ENCODE measurements around the gene ERICH6.

The ERICH6 gene

DNA sequence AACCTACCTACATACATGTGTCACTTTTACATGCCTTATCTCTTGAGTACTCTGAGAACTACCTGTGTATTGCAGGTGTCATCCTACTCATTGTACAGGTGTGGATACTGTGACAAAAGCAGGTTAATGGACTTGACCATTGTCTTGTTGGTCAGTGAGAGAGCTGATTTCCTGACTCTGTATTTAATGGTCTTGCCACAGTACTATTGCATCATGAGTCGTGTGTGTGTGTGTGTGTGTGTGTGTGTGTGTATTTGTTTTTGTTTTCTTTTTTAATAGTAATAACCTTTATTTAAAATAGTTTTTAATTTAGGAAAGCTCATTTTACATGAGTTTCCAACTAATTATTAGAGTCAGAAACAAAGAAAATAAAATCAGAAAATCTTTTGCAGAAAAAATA, 92.9 kb downstream of the ERICH6 start:
- no peaks in the 10 kb centered on the region for H3K9me2 ChIP-seq (replicated peaks; ENCODE audit: insufficient read depth, low read length)
- no peak overlapping the region for H3K4me3 ChIP-seq (ENCODE audit: insufficient read depth, low read length, poor library complexity, severe bottlenecking)
- peaks cover 35% of the 10 kb centered on the region for H3K36me3 ChIP-seq (ENCODE audit: low read length)
- peaks cover 17% of the 10 kb centered on the region for H3F3A ChIP-seq (ENCODE audit: insufficient read depth)
- no peaks in the 10 kb centered on the region for H3K9me3 ChIP-seq (ENCODE audit: insufficient read depth, low read length)
- peaks cover 88% of the 10 kb centered on the region for H3K79me2 ChIP-seq (ENCODE audit: insufficient read depth, low read length)
- H3K27me3 ChIP-seq (ENCODE audit: low read length): no peaks in the 10 kb centered on the region
- peaks cover 53% of the 10 kb centered on the region for H4K20me1 ChIP-seq (ENCODE audit: low read depth, low read length)
- no peak for TF ChIP-seq EZH2phosphoT487 (conservative IDR thresholded peaks at IDR 0.05; ENCODE audit: low read length)
- TF ChIP-seq, protein P1, sequence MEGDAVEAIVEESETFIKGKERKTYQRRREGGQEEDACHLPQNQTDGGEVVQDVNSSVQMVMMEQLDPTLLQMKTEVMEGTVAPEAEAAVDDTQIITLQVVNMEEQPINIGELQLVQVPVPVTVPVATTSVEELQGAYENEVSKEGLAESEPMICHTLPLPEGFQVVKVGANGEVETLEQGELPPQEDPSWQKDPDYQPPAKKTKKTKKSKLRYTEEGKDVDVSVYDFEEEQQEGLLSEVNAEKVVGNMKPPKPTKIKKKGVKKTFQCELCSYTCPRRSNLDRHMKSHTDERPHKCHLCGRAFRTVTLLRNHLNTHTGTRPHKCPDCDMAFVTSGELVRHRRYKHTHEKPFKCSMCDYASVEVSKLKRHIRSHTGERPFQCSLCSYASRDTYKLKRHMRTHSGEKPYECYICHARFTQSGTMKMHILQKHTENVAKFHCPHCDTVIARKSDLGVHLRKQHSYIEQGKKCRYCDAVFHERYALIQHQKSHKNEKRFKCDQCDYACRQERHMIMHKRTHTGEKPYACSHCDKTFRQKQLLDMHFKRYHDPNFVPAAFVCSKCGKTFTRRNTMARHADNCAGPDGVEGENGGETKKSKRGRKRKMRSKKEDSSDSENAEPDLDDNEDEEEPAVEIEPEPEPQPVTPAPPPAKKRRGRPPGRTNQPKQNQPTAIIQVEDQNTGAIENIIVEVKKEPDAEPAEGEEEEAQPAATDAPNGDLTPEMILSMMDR (IDR thresholded peaks at IDR 0.05; ENCODE audit: insufficient read depth, low read length, poor library complexity, severe bottlenecking): no peak
- H3K4me2 ChIP-seq (ENCODE audit: low read depth, low read length, poor library complexity, severe bottlenecking): peak overlapping the region; percentile 98
- H2AFZ ChIP-seq (ENCODE audit: low read depth, low read length, severe bottlenecking): no peak overlapping the region
- H3K27ac ChIP-seq (ENCODE audit: low read depth, low read length): no peak overlapping the region
- no peak overlapping the region for H3K9ac ChIP-seq (ENCODE audit: low read length)

- H3K9ac ChIP-seq (ENCODE audit: low read length): no peak overlapping the region
- peaks cover 25% of the 10 kb centered on the region for H3F3A ChIP-seq (ENCODE audit: insufficient read depth)
- no peak overlapping the region for H3K4me3 ChIP-seq (ENCODE audit: insufficient read depth, low read length, poor library complexity, severe bottlenecking)
- H3K27me3 ChIP-seq (ENCODE audit: low read length): no peaks in the 10 kb centered on the region
- H3K4me2 ChIP-seq (ENCODE audit: low read depth, low read length, poor library complexity, severe bottlenecking): peak overlapping the region; percentile 98
- H4K20me1 ChIP-seq (ENCODE audit: low read depth, low read length): peaks cover 57% of the 10 kb centered on the region
- no peak overlapping the region for H2AFZ ChIP-seq (ENCODE audit: low read depth, low read length, severe bottlenecking)
- no peaks in the 10 kb centered on the region for H3K9me2 ChIP-seq (replicated peaks; ENCODE audit: insufficient read depth, low read length)
- H3K36me3 ChIP-seq (ENCODE audit: low read length): peaks cover 43% of the 10 kb centered on the region
- H3K27ac ChIP-seq (ENCODE audit: low read depth, low read length): no peak overlapping the region
- H3K9me3 ChIP-seq (ENCODE audit: insufficient read depth, low read length): no peaks in the 10 kb centered on the region
- H3K79me2 ChIP-seq (ENCODE audit: insufficient read depth, low read length): peaks cover 96% of the 10 kb centered on the region
- TF ChIP-seq, protein P1 (IDR thresholded peaks at IDR 0.05; ENCODE audit: insufficient read depth, low read length, poor library complexity, severe bottlenecking): no peak
- TF ChIP-seq EZH2phosphoT487 (conservative IDR thresholded peaks at IDR 0.05; ENCODE audit: low read length): no peak
Measured at GRCh38 chr3:150609988-150610387, 93.7 kb downstream of the ERICH6 start.

Data from SU-DHL-6 (cell line).